HepG2 (cell line): Measurements from ENCODE around the gene NDOR1. TPM values are rescaled to one million over a fixed set of nuclear protein-coding genes. Genes with fewer than 3 reads are reported as not detected.

ENCODE experiments used
- AGO1 ChIP-seq: fragments of 200-400 bp; formaldehyde crosslinking; IDR thresholded peaks from 2 replicates; pipeline ENCODE4 v1.6.1; 2017; ENCODE audit warnings: mild to moderate bottlenecking, low read depth, low read length, moderate library complexity; ENCODE audit not compliant: poor library complexity, severe bottlenecking
- ETV6 ChIP-seq: sonication (generic); formaldehyde crosslinking; conservative IDR thresholded peaks from 2 replicates; pipeline ENCODE4 v1.4.0; 2020; ENCODE audit warnings: missing genetic modification reagents
- FOXO1 ChIP-seq: sonication (generic); formaldehyde crosslinking; IDR thresholded peaks from 2 replicates; pipeline ENCODE4 v1.4.0; 2020; ENCODE audit warnings: missing genetic modification reagents
- ZNF282 ChIP-seq: fragments of 450-650 bp; IDR thresholded peaks from 2 replicates; pipeline ENCODE4 v1.6.1; 2018; ENCODE audit not compliant: partially characterized antibody
- polyA plus RNA-seq, 8 experiments: library from polyadenylated mRNA; depleted of rRNA in 3 of 8; stranded (reverse) in 7 of 8; unstranded in 1 of 8; fragments of >200 nt; fragmentation: Illumina TruSeq in 4 of 8; extraction: Trizol in 4 of 8; gene quantifications; 2 replicates each; pipeline versions ENCODE4 v1.2.1 to v1.2.3, GENCODE V29; 2011 to 2016; ENCODE audit warnings: low read depth in 4 of 8, missing spikeins in 1 of 8, mixed read lengths in 1 of 8; ENCODE audit not compliant: insufficient read depth in 1 of 8
- total RNA-seq, 5 experiments: library from RNA; depleted of rRNA; stranded (reverse); fragments of >200 nt; fragmentation: Illumina TruSeq; extraction: Trizol; gene quantifications; 2 replicates each; pipeline ENCODE4 v1.2.3, GENCODE V29; 2016; ENCODE audit warnings: low read depth in 1 of 5
- TF ChIP-seq, protein P1 (sequence below): sonication (generic); formaldehyde crosslinking; IDR thresholded peaks from 2 replicates; pipeline ENCODE4 v1.5.1; 2020; ENCODE audit warnings: missing genetic modification reagents, mild to moderate bottlenecking, borderline replicate concordance
- TF ChIP-seq, protein P2 (sequence below): sonication (generic); formaldehyde crosslinking; IDR thresholded peaks from 2 replicates; pipeline ENCODE4 v1.4.0; 2020; ENCODE audit warnings: mild to moderate bottlenecking, missing genetic modification reagents
- TF ChIP-seq, protein P3 (sequence below): IDR thresholded peaks from 2 replicates; pipeline ENCODE4 v1.6.1; 2016; ENCODE audit warnings: low read depth, control low read depth
- TF ChIP-seq, protein P4 (sequence below), 2 experiments: sonication (generic) in 1 of 2; formaldehyde crosslinking in 1 of 2; IDR thresholded peaks; 2 replicates each; pipeline versions ENCODE4 v1.5.1 to v1.6.1; 2011 to 2020; ENCODE audit warnings: borderline replicate concordance in 1 of 2, low read depth in 1 of 2, low read length in 1 of 2, mild to moderate bottlenecking in 1 of 2, missing genetic modification reagents in 1 of 2, moderate library complexity in 1 of 2

Gene NDOR1
- total and polyA plus RNA-seq, 2 of the 13 experiments (the other 11 are each of a cell fraction or from before 2014, with no cell fraction given): 3.6 to 8.7 TPM

DNA sequence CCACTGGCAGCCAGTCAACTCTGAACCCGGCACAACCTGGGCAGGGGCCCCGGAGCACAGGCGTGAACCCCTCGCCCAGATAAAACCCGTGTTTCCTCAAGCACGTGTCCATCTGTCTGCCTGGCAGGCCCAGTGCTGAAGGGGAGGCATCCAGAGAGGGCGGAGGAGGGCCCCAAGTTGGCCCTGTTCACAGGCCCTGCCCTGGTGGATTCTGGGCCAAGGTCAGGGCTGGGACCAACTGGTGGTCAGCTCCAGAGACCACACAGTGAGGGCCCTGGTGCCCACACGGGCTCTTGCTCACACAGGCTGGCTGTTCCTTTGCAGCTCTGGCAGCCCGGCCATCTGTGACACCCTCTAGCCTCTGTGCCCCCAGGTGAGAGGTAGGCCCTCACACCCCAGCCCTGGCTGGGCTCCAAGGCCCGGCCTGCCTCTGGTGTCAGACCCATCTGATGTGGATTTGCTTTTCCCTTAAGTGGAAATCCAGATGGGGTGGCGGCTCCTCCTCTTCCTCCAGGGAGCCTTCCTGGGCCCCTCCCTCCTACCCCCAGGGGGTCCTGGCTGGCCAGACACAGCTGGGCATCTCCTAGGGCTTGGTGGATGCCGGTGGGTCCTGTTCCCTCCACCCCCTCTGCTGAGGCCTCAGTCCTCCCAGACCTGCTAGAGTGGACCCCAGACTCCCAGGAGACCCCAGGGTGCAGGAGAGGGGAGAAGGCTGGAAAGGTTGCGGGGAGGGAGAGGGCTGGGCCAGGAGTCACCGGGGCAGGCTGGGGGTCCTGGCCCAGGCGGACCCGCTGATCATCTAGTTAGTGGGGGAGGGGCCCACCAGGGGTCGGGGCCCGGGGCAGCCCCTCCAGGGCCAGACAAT lies 45.1 kb downstream of the NDOR1 start (continued):
- TF ChIP-seq, protein P1, sequence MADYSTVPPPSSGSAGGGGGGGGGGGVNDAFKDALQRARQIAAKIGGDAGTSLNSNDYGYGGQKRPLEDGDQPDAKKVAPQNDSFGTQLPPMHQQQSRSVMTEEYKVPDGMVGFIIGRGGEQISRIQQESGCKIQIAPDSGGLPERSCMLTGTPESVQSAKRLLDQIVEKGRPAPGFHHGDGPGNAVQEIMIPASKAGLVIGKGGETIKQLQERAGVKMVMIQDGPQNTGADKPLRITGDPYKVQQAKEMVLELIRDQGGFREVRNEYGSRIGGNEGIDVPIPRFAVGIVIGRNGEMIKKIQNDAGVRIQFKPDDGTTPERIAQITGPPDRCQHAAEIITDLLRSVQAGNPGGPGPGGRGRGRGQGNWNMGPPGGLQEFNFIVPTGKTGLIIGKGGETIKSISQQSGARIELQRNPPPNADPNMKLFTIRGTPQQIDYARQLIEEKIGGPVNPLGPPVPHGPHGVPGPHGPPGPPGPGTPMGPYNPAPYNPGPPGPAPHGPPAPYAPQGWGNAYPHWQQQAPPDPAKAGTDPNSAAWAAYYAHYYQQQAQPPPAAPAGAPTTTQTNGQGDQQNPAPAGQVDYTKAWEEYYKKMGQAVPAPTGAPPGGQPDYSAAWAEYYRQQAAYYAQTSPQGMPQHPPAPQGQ: no peak
- no peak for TF ChIP-seq FOXO1
- TF ChIP-seq ETV6: no peak
- TF ChIP-seq, protein P2, sequence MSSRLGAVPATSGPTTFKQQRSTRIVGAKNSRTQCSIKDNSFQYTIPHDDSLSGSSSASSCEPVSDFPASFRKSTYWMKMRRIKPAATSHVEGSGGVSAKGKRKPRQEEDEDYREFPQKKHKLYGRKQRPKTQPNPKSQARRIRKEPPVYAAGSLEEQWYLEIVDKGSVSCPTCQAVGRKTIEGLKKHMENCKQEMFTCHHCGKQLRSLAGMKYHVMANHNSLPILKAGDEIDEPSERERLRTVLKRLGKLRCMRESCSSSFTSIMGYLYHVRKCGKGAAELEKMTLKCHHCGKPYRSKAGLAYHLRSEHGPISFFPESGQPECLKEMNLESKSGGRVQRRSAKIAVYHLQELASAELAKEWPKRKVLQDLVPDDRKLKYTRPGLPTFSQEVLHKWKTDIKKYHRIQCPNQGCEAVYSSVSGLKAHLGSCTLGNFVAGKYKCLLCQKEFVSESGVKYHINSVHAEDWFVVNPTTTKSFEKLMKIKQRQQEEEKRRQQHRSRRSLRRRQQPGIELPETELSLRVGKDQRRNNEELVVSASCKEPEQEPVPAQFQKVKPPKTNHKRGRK (CRISPR knock-in tag): no peak
- TF ChIP-seq AGO1: peak; percentile 73
- no peak for TF ChIP-seq ZNF282
- TF ChIP-seq, protein P3, sequence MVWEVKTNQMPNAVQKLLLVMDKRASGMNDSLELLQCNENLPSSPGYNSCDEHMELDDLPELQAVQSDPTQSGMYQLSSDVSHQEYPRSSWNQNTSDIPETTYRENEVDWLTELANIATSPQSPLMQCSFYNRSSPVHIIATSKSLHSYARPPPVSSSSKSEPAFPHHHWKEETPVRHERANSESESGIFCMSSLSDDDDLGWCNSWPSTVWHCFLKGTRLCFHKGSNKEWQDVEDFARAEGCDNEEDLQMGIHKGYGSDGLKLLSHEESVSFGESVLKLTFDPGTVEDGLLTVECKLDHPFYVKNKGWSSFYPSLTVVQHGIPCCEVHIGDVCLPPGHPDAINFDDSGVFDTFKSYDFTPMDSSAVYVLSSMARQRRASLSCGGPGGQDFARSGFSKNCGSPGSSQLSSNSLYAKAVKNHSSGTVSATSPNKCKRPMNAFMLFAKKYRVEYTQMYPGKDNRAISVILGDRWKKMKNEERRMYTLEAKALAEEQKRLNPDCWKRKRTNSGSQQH (CRISPR knock-in tag): no peak
- TF ChIP-seq, protein P4, sequence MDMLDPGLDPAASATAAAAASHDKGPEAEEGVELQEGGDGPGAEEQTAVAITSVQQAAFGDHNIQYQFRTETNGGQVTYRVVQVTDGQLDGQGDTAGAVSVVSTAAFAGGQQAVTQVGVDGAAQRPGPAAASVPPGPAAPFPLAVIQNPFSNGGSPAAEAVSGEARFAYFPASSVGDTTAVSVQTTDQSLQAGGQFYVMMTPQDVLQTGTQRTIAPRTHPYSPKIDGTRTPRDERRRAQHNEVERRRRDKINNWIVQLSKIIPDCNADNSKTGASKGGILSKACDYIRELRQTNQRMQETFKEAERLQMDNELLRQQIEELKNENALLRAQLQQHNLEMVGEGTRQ (IDR thresholded peaks at IDR 0.05; ENCODE audit: low read depth, low read length): no peak
- TF ChIP-seq, protein P4 (CRISPR knock-in tag; IDR thresholded peaks at IDR 0.05; ENCODE audit: borderline replicate concordance): no peak
